Measurements from ENCODE around the gene TEKT5. TPM values are rescaled to one million over a fixed set of nuclear protein-coding genes. Genes with fewer than 3 reads are reported as not detected.
"Not testable (repeated sequence)": the region's sequence is repeated elsewhere in the genome, so short reads cannot be mapped to it uniquely, and the experiment has no call there.

The TEKT5 gene
- total RNA-seq, result under 1 TPM; 0.21 to 0.82 TPM

DNA sequence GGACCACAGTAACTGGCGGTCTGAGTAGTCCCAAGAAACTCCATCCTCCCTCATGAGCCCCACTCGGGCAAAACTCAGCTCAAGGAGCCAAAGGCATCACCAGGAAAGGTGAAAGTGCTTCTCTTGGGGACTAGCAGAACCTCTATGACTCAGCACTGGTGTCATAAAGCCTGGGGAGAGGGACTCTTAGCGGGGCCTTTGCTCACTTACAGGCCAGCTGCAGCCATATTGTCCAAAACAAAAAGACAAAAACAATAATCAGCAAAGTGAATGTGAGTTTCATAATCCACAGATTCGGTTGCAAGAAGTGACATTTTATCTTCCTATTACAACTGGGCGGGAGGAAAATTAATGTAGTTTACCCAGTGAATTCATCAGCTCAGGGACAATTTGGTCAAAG lies at the start of gene TEKT5:
Gene TEKT5, minus strand, starts transcription at position 101 of the 400 bp plus-strand sequence. Its CDS starts 57 bp downstream, at position 44.
- H3K9me3 ChIP-seq, result no peaks in the 10 kb centered on the region
- DNase-seq, result no peak
- H3K36me3 ChIP-seq, result no peaks in the 10 kb centered on the region
- no peak for TF ChIP-seq CTCF (IDR thresholded peaks at IDR 0.05)
- intact Hi-C loops (cut with DNase I), result no loop called here
- no peak within 1 kb of the TSS for H3K9ac ChIP-seq (ENCODE audit: low read depth in 2 of 2, low read length in 2 of 2)
- H3K27ac ChIP-seq, result no peak within 1 kb of the TSS
- H3K4me1 ChIP-seq, result no peaks in the 10 kb centered on the region
- no peak within 1 kb of the TSS for H3K4me3 ChIP-seq
- no peaks in the 10 kb centered on the region for H3K27me3 ChIP-seq

DNA sequence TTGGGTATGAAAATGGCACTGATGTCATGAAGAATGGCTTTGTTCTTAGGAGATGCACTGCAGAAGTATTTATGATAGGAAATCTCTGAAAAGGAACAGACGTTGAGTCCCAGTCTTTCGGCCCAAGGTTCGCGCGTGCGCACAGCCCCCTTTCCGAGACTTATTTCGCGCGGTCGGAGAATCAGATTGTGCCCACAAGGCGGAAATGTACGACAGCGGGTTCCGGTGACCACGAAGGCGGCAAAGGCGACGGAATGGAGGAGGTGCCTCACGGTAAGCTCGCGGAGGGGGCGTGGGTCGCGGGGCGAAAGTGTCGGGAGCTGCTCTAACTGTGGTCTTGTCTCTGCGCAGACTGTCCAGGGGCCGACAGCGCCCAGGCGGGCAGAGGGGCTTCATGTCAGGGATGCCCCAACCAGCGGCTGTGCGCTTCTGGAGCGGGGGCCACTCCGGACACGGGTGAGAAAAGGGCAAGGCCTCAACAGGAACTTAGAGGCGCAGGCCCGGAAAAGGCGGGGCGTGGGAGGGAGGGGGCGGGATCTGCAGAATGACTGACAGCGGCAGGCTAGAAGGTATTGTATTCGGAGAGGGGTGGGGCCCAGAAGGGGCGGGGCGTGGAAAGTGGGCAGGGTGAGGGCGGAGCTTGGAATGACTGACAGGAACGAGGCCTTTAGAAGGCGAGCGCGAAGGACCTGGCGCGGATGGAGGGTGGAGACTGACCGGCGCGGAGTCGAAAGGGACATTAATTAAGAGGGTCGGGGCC lies 49.1 kb upstream of the TEKT5 start, which contains the start of gene NUBP1:
Gene NUBP1, plus strand, starts transcription at position 233 of the 760 bp plus-strand sequence. Its CDS starts 22 bp downstream, at position 255.
- intact Hi-C loops (cut with DNase I), result no loop called here
- Histone ChIP-seq H3K9ac (ENCODE audit: low read depth in 2 of 2, low read length in 2 of 2) (peak within 1 kb of the TSS; percentile 71 to 76), H3K36me3 (no peaks in the 10 kb centered on the region)

GRCh38 chr16:10743227-10743609 lies 48.5 kb upstream of the TEKT5 start:
- Histone ChIP-seq H3K36me3 (no peaks in the 10 kb centered on the region), H3K4me1 (peaks cover 4% of the 10 kb centered on the region), H3K9ac (ENCODE audit: low read depth in 2 of 2, low read length in 2 of 2) (peak overlapping the region in 1 of 2 donors; percentile 75), H3K27ac (peak overlapping the region; percentile 96), H3K27me3 (no peaks in the 10 kb centered on the region), H3K9me3 (no peaks in the 10 kb centered on the region), H3K4me3 (peak overlapping the region; percentile 51)
- DNase-seq, result no peak
- intact Hi-C loops (cut with DNase I), result no loop called here
- TF ChIP-seq CTCF (IDR thresholded peaks at IDR 0.05), result no peak

More for the DNA sequence above, 49.1 kb upstream of the TEKT5 start, which contains the start of gene NUBP1:
- peak; percentile 100 for DNase-seq
- Histone ChIP-seq H3K27ac (peak within 1 kb of the TSS; percentile 96), H3K27me3 (no peaks in the 10 kb centered on the region), H3K4me1 (peaks cover 4% of the 10 kb centered on the region), H3K9me3 (no peaks in the 10 kb centered on the region), H3K4me3 (peak within 1 kb of the TSS; percentile 51)
- no peak for TF ChIP-seq CTCF (IDR thresholded peaks at IDR 0.05)

GRCh38 chr16:10741844-10742243 lies 47.1 kb upstream of the TEKT5 start:
- intact Hi-C loops (cut with DNase I), result no loop called here

GRCh38 chr16:10741249-10741648 lies 46.5 kb upstream of the TEKT5 start:
- H3K36me3 ChIP-seq; H3K9ac ChIP-seq (ENCODE audit: low read depth in 2 of 2, low read length in 2 of 2); DNase-seq; H3K27ac ChIP-seq; H3K9me3 ChIP-seq; intact Hi-C loops (cut with DNase I); H3K4me3 ChIP-seq; H3K27me3 ChIP-seq; H3K4me1 ChIP-seq: not testable (repeated sequence)

More at GRCh38 chr16:10741844-10742243, 47.1 kb upstream of the TEKT5 start:
- Histone ChIP-seq H3K4me1 (peaks cover 4% of the 10 kb centered on the region), H3K36me3 (no peaks in the 10 kb centered on the region), H3K9ac (ENCODE audit: low read depth in 2 of 2, low read length in 2 of 2) (no peak overlapping the region), H3K4me3 (no peak overlapping the region), H3K27ac (no peak overlapping the region), H3K27me3 (no peaks in the 10 kb centered on the region), H3K9me3 (no peaks in the 10 kb centered on the region)
- DNase-seq, result no peak
- TF ChIP-seq CTCF (IDR thresholded peaks at IDR 0.05), result no peak

- Histone ChIP-seq H3K36me3 (no peaks in the 10 kb centered on the region), H3K4me1 (peaks cover 4% of the 10 kb centered on the region), H3K27me3 (no peaks in the 10 kb centered on the region), H3K4me3 (no peak overlapping the region), H3K27ac (no peak overlapping the region), H3K9ac (ENCODE audit: low read depth in 2 of 2, low read length in 2 of 2) (no peak overlapping the region), H3K9me3 (no peaks in the 10 kb centered on the region)
- no peak for DNase-seq
- intact Hi-C loops (cut with DNase I), result no loop called here
- TF ChIP-seq CTCF (IDR thresholded peaks at IDR 0.05), result no peak
Measured at GRCh38 chr16:10740845-10741208, 46.1 kb upstream of the TEKT5 start.

Measured in colonic mucosa (tissue), 4 donors.